IgD-negative memory B cell (primary cell): ENCODE data around the gene HSPA12B. TPM values are rescaled to one million over a fixed set of nuclear protein-coding genes. Genes with fewer than 3 reads are reported as not detected.
A peak's percentile ranks its signal among the peaks of the same experiment; 100 is the strongest.

Experiments
- H3K27ac Mint-ChIP-seq, 3 donors: one replicate each; pipeline ENCODE4 v1.8.0; 2020 to 2022; ENCODE audit warnings: mild to moderate bottlenecking in 3 of 3, mixed read lengths in 3 of 3, moderate library complexity in 1 of 3
- H3K27me3 Mint-ChIP-seq: one replicate; pipeline ENCODE4 v1.8.0; 2021; ENCODE audit warnings: mixed read lengths
- H3K36me3 Mint-ChIP-seq: one replicate; pipeline ENCODE4 v1.8.0; 2020; ENCODE audit warnings: mild to moderate bottlenecking, mixed read lengths
- H3K4me1 Mint-ChIP-seq, 3 donors: one replicate each; pipeline ENCODE4 v1.8.0; 2020 to 2022; ENCODE audit warnings: mixed read lengths in 3 of 3, mild to moderate bottlenecking in 1 of 3
- H3K4me3 Mint-ChIP-seq, 4 donors: one replicate each; pipeline ENCODE4 v1.8.0; 2020 to 2022; ENCODE audit warnings: mild to moderate bottlenecking in 4 of 4, mixed read lengths in 4 of 4, moderate library complexity in 3 of 4
- H3K9me3 Mint-ChIP-seq, 3 donors: one replicate each; pipeline ENCODE4 v1.8.0; 2020 to 2021; ENCODE audit warnings: mixed read lengths in 3 of 3, mild to moderate bottlenecking in 1 of 3
- polyA plus RNA-seq: library from polyadenylated mRNA; unstranded; fragments of 300-500 nt; fragmentation: Illumina TruSeq; gene quantifications from one replicate; pipeline ENCODE4 v1.2.3, GENCODE V29; 2021

The HSPA12B gene
- polyA plus RNA-seq, 1 donor from 2014 or later: not detected

DNA sequence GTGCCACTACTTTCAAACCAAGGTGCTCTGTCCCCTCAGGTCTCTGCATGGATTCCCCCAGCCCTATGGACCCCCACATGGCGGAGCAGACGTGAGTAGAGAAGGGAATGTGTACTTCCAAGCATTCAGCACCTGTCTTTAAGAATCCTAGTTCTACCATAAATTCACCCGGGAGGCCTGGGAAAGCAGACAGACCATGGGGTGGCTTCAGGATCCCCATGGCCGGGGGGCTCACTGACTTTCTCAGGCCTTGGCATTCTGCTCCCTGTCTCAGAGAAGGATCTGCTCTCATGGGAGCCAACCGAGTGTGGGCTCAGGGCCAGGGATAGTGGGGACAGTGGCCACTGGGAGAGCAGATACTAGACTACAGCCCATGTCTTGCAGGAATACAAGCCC is 65.9 kb downstream of the HSPA12B start:
- Mint-ChIP-seq H3K27me3 (no peaks in the 10 kb centered on the region), H3K36me3 (peaks cover 2% of the 10 kb centered on the region), H3K4me1 (peaks cover 40 to 48% (median 43%) of the 10 kb centered on the region in 3 donors), H3K9me3 (no peaks in the 10 kb centered on the region), H3K27ac (peak overlapping the region; percentile 85 to 98 (median 98)), H3K4me3 (peak overlapping the region; percentile 76 to 91 (median 89))

DNA sequence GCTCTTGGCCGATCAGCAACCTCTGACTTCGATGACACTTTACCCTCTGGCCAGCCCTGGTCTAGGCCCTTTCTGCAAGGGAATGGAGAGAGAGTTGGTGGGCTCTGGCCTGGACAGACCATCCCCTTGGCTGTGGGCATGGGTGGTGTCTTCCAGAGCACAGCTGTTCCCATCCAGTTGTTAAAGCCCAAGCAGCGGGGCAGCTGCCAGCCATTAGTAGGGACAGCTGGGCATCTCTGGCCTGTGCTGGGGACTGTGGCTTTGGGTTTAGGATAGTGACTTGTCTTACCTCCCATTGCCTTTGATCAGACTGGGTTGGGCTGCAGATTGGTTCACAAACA is 66.4 kb downstream of the HSPA12B start:
- peak overlapping the region; percentile 63 to 91 (median 89) for H3K4me3 Mint-ChIP-seq
- H3K36me3 Mint-ChIP-seq: peaks cover 2% of the 10 kb centered on the region
- no peaks in the 10 kb centered on the region for H3K9me3 Mint-ChIP-seq
- H3K4me1 Mint-ChIP-seq: peaks cover 42 to 49% (median 43%) of the 10 kb centered on the region in 3 donors
- H3K27me3 Mint-ChIP-seq: no peaks in the 10 kb centered on the region
- H3K27ac Mint-ChIP-seq: peak overlapping the region; percentile 95 to 98 (median 98)

DNA sequence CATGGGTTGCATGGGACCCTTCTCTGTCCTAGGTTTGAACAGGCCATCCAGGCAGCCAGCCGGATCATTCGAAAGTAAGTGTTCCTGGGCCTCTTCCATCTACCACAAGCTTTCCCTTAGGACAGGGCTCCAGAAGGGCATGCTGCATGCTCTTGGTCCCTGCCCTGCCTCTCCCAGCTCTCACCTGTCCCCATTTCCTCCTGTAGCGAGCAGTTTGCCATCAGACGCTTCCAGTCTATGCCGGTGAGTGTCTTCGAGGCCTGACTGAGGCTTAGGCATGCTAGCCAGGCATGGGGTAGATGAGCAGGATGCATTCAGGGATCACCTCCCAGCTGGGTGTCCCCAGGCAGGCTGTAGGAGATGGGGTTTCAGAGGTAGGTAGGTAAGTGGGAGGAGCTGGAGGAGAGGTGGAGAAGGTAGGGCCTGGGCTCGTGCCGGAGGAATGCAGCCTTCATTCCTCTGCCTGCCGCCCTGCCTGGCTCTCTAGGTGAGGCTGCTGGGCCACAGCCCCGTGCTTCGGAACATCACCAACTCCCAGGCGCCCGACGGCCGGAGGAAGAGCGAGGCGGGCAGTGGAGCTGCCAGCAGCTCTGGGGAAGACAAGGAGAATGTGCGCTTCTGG is 67.9 kb downstream of the HSPA12B start:
- peak overlapping the region; percentile 95 to 98 (median 98) for H3K27ac Mint-ChIP-seq
- peak overlapping the region in 3 of 4 donors; percentile 43 to 91 (median 87) for H3K4me3 Mint-ChIP-seq
- H3K4me1 Mint-ChIP-seq: peaks cover 41 to 48% (median 42%) of the 10 kb centered on the region in 3 donors
- H3K36me3 Mint-ChIP-seq: peaks cover 4% of the 10 kb centered on the region
- no peaks in the 10 kb centered on the region for H3K9me3 Mint-ChIP-seq
- no peaks in the 10 kb centered on the region for H3K27me3 Mint-ChIP-seq

DNA sequence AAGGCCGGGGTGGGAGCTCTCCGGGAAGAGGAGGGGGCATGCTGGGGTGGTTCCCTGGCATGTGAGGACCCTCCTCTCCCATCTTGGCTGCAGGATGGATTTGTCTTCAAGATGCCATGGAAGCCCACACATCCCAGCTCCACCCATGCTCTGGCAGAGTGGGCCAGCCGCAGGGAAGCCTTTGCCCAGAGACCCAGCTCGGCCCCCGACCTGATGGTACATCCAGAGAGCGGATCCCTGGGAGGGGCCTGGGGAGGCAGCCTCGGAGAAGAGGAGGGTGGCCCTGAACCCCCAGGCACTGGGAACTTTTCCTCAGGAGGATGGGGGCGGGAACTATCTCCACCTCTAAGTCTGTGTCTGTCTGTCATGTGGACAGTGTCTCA is 68.4 kb downstream of the HSPA12B start:
- peaks cover 37 to 47% (median 37%) of the 10 kb centered on the region in 3 donors for H3K4me1 Mint-ChIP-seq
- H3K9me3 Mint-ChIP-seq: no peaks in the 10 kb centered on the region
- no peaks in the 10 kb centered on the region for H3K27me3 Mint-ChIP-seq
- H3K4me3 Mint-ChIP-seq: no peak overlapping the region
- H3K36me3 Mint-ChIP-seq: peaks cover 4% of the 10 kb centered on the region
- H3K27ac Mint-ChIP-seq: peak overlapping the region in 2 of 3 donors; percentile 95 to 98

DNA sequence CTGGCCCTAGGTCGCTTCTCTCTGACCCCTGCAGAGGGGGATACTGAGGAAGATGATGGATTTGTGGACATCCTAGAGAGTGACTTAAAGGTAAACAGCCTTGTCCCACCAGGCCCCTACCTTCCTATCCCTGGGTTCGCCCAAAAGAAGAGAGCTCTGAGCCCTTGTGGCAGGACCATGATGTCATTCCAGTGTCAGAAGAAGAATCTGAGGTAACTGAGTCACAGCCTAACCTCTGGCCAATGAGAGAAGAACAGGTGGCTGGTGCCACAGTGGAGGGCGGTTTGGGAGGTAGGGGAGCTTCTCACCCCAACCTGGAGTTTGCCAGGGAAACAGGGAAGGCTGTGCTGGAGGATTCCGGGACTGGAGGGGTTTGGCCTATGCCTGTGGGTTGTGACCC is 68.8 kb downstream of the HSPA12B start:
- H3K36me3 Mint-ChIP-seq: peaks cover 4% of the 10 kb centered on the region

DNA sequence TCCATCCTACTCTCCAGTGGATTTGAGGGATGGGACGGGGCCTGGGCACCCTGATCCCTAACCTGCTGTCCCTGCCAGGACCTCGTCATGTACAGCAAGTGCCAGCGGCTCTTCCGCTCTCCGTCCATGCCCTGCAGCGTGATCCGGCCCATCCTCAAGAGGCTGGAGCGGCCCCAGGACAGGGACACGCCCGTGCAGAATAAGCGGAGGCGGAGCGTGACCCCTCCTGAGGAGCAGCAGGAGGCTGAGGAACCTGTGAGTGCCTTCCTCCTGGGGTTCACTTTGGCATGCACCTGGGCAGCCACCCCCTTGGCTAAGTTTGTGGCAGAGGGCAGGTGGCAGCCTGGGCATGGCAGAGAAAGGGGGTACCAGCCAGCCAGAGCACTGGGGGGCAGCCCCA is 69.4 kb downstream of the HSPA12B start:
- Mint-ChIP-seq H3K27me3 (no peaks in the 10 kb centered on the region), H3K4me1 (peaks cover 34 to 46% (median 35%) of the 10 kb centered on the region in 3 donors), H3K9me3 (no peaks in the 10 kb centered on the region), H3K36me3 (peaks cover 4% of the 10 kb centered on the region), H3K27ac (no peak overlapping the region), H3K4me3 (no peak overlapping the region)

More for the DNA sequence above, 68.8 kb downstream of the HSPA12B start:
- H3K27me3 Mint-ChIP-seq: no peaks in the 10 kb centered on the region
- H3K9me3 Mint-ChIP-seq: no peaks in the 10 kb centered on the region
- H3K27ac Mint-ChIP-seq: peak overlapping the region in 1 of 3 donors; percentile 98
- peaks cover 34 to 47% (median 37%) of the 10 kb centered on the region in 3 donors for H3K4me1 Mint-ChIP-seq
- no peak overlapping the region for H3K4me3 Mint-ChIP-seq

Other genes starting within 250 kb of the HSPA12B start
- gene GFRA4, start 69.3 kb upstream of the HSPA12B start, polyA plus RNA-seq: not detected
- gene ADAM33, start 50.7 kb upstream of the HSPA12B start, polyA plus RNA-seq: not detected
- not detected for gene SIGLEC1, start 20.1 kb upstream of the HSPA12B start, polyA plus RNA-seq
- 30.0 TPM for gene ADISSP, start 35.1 kb downstream of the HSPA12B start, polyA plus RNA-seq
- gene SPEF1, start 48.8 kb downstream of the HSPA12B start, polyA plus RNA-seq: not detected
- 1.1 TPM for gene CENPB, start 54.1 kb downstream of the HSPA12B start, polyA plus RNA-seq
- gene CDC25B, start 63.6 kb downstream of the HSPA12B start, polyA plus RNA-seq: 20.0 TPM
- gene AP5S1, start 87.9 kb downstream of the HSPA12B start, polyA plus RNA-seq: 12.8 TPM
- gene MAVS, start 114.1 kb downstream of the HSPA12B start, polyA plus RNA-seq: 7.3 TPM
- 55.9 TPM for gene PANK2, start 156.7 kb downstream of the HSPA12B start, polyA plus RNA-seq